B cell (primary cell): ENCODE data around the gene NT5C1B. TPM values are rescaled to one million over a fixed set of nuclear protein-coding genes. Genes with fewer than 3 reads are reported as not detected.

Experiments
- ATAC-seq: fragments of 200-7000 bp; cut with Tn5 transposase; one replicate; pipeline ENCODE4 v1.10.0; 2021; ENCODE audit warnings: low read depth, mild to moderate bottlenecking, moderate number of reproducible peaks, moderate library complexity
- CTCF ChIA-PET: fragments of 350-600 bp; sonication (Branson Sonifier 250); formaldehyde crosslinking; loops from one replicate; lab custom pipeline; 2021; ENCODE audit warnings: antibody characterized with exemption, inconsistent platforms; lab: Charles Lee
- POLR2A ChIA-PET: fragments of 350-600 bp; sonication (Branson Sonifier 250); formaldehyde crosslinking; loops from one replicate; lab custom pipeline; 2021; ENCODE audit warnings: antibody characterized with exemption; lab: Charles Lee
- DNase-seq: peaks from one replicate; pipeline ENCODE4 v3.0.0; 2013
- H2AFZ ChIP-seq: 2 replicates; pipeline ENCODE4 v1.6.1; 2012; ENCODE audit warnings: mild to moderate bottlenecking, low read depth, low read length; ENCODE audit not compliant: insufficient read depth, poor library complexity, severe bottlenecking
- H3K27ac ChIP-seq, 2 donors: 1 replicate in 1 of 2; 2 replicates in 1 of 2; pipeline ENCODE4 v1.5.1; 2012 to 2013; ENCODE audit warnings: low read length in 2 of 2, mild to moderate bottlenecking in 2 of 2, moderate library complexity in 1 of 2
- H3K27me3 ChIP-seq, 4 experiments: fragments of 200-600 bp in 1 of 4; sonication (generic) in 1 of 4; replicated peaks in 1 of 4; 1 replicate in 2 of 4; 2 replicates in 2 of 4; pipeline versions ENCODE4 v1.6.1 to v1.7.0; 2013 to 2016; ENCODE audit warnings: low read length in 3 of 4, mild to moderate bottlenecking in 2 of 4, mixed read lengths in 1 of 4, moderate library complexity in 1 of 4; ENCODE audit not compliant: insufficient read depth in 4 of 4, control insufficient read depth in 3 of 4; ENCODE audit errors: control extremely low read depth in 1 of 4
- H3K36me3 ChIP-seq, 2 experiments: replicated peaks in 1 of 2; 1 replicate in 1 of 2; 2 replicates in 1 of 2; pipeline versions ENCODE4 v1.6.1 to v1.7.1; 2013; ENCODE audit warnings: low read length in 1 of 2; ENCODE audit not compliant: insufficient read depth in 2 of 2, control insufficient read depth in 1 of 2; ENCODE audit errors: control extremely low read depth in 1 of 2, extremely low read depth in 1 of 2
- H3K4me1 ChIP-seq, 2 donors: fragments of 200-600 bp in 1 of 2; sonication (generic) in 1 of 2; 1 replicate in 1 of 2; 2 replicates in 1 of 2; pipeline versions ENCODE4 v1.5.1 to v1.6.1; 2013 to 2017; ENCODE audit warnings: low read length in 2 of 2; ENCODE audit not compliant: control insufficient read depth in 2 of 2, insufficient read depth in 2 of 2
- H3K4me2 ChIP-seq: replicated peaks from 2 replicates; pipeline ENCODE3; 2012; ENCODE audit warnings: mild to moderate bottlenecking, low read depth, low read length; ENCODE audit not compliant: poor library complexity, severe bottlenecking
- H3K4me3 ChIP-seq, 5 experiments: fragments of 200-600 bp in 1 of 5; sonication (generic) in 1 of 5; 1 replicate in 3 of 5; 2 replicates in 2 of 5; pipeline versions ENCODE4 v1.5.1 to v1.7.0; 2011 to 2016; ENCODE audit warnings: low read length in 4 of 5, mild to moderate bottlenecking in 4 of 5, low read depth in 2 of 5, control low read depth in 1 of 5, moderate library complexity in 1 of 5; ENCODE audit not compliant: insufficient read depth in 1 of 5; ENCODE audit errors: control extremely low read depth in 1 of 5, extremely low read depth in 1 of 5
- H3K79me2 ChIP-seq: fragments of 200-600 bp; sonication (generic); one replicate; pipeline ENCODE4 v1.6.0; 2016; ENCODE audit warnings: low read length; ENCODE audit not compliant: control insufficient read depth, insufficient read depth
- H3K9ac ChIP-seq: fragments of 200-600 bp; sonication (generic); 2 replicates; pipeline ENCODE4 v1.6.1; 2017; ENCODE audit warnings: mild to moderate bottlenecking, low read length, moderate library complexity
- H3K9me3 ChIP-seq, 3 donors: one replicate each; pipeline versions ENCODE4 v1.6.1 to v1.7.1; 2013; ENCODE audit warnings: low read length in 2 of 3; ENCODE audit not compliant: control insufficient read depth in 2 of 3, insufficient read depth in 1 of 3; ENCODE audit errors: control extremely low read depth in 1 of 3
- H4K20me1 ChIP-seq: 2 replicates; pipeline ENCODE4 v1.6.0; 2012; ENCODE audit warnings: mild to moderate bottlenecking, low read length; ENCODE audit not compliant: insufficient read depth, control insufficient read depth, poor library complexity, severe bottlenecking
- H3K27ac Mint-ChIP-seq: one replicate; pipeline ENCODE4 v1.8.0; 2021; ENCODE audit warnings: mixed read lengths
- H3K27me3 Mint-ChIP-seq: one replicate; pipeline ENCODE4 v1.8.0; 2021; ENCODE audit warnings: mixed read lengths
- H3K4me1 Mint-ChIP-seq: one replicate; pipeline ENCODE4 v1.8.0; 2021; ENCODE audit warnings: mixed read lengths
- H3K4me3 Mint-ChIP-seq: one replicate; pipeline ENCODE4 v1.8.0; 2021; ENCODE audit warnings: mixed read lengths
- H3K9me3 Mint-ChIP-seq: one replicate; pipeline ENCODE4 v1.8.0; 2022; ENCODE audit warnings: mixed read lengths; ENCODE audit not compliant: insufficient read depth
- EZH2 ChIP-seq: IDR thresholded peaks from 2 replicates; pipeline ENCODE4 v1.6.1; 2012; ENCODE audit warnings: borderline replicate concordance, low read depth, mild to moderate bottlenecking, moderate library complexity, low read length; ENCODE audit not compliant: insufficient read depth, poor library complexity, severe bottlenecking
- WGBS: methylation state at CpG from one replicate; pipeline ENCODE4 v1.1.5; 2013; ENCODE audit warnings: missing lambda C conversion rate; ENCODE audit not compliant: insufficient coverage; 5-methylcytosine and 5-hydroxymethylcytosine counted together
- intact Hi-C: fragments of 100-400 bp; cut with micrococcal nuclease; formaldehyde crosslinking; loops from one replicate; pipeline ENCODE4 v1.10.0; 2022
- polyA plus RNA-seq: library from polyadenylated mRNA; depleted of rRNA; stranded (reverse); fragments of >200 nt; gene quantifications from 2 replicates; pipeline ENCODE4 v1.2.3, GENCODE V29; 2012
- total RNA-seq, 2 donors: library from RNA; stranded (reverse); fragments of 120-200 nt in 1 of 2; gene quantifications; 1 replicate in 1 of 2; 2 replicates in 1 of 2; pipeline versions ENCODE4 v1.2.3 to v1.2.4, GENCODE V29; 2013 to 2022
- TF ChIP-seq, protein P1 (sequence below): fragments of 200-600 bp; IDR thresholded peaks from one replicate; pipeline ENCODE4 v1.8.0; 2022; ENCODE audit warnings: antibody characterized with exemption, mild to moderate bottlenecking

The NT5C1B gene
- total and polyA plus RNA-seq, 2 donors (not counting 1 experiment from before 2014, with no cell fraction given) = not detected

DNA sequence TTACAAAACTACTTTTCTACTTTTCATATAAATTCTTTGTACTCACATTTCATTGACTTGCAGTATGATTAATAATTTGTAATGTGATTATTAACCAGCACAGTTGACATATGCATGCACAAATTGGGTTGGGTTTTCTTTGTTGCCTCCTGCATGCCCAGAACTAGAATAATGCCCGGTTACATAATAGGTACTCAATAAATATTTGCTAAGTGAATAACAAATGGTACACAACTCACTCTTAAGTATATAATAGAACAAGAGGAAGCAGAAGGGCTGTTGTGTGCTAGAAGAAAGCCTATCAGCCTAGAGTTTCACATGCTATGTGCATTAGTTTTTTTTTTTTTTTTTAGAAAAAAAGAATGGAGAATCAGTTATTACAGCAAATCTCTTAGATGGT, 38.2 kb downstream of the NT5C1B start:
- Mint-ChIP-seq H3K9me3 (no peaks in the 10 kb centered on the region), H3K4me3 (no peak overlapping the region), H3K27me3 (no peaks in the 10 kb centered on the region), H3K4me1 (peaks cover 33% of the 10 kb centered on the region), H3K27ac (no peak overlapping the region)
- no peak overlapping the region for H2AFZ ChIP-seq
- H3K27me3 ChIP-seq = no peaks in the 10 kb centered on the region
- peaks cover 6% of the 10 kb centered on the region for H4K20me1 ChIP-seq
- H3K4me1 ChIP-seq = peaks cover 6 to 8% of the 10 kb centered on the region in 2 donors
- H3K4me2 ChIP-seq = no peak overlapping the region
- no peaks in the 10 kb centered on the region for H3K9me3 ChIP-seq
- peaks cover 0 to 15% of the 10 kb centered on the region in 2 experiments for H3K36me3 ChIP-seq
- ATAC-seq (no peak), DNase-seq (no peak)
- H3K9ac ChIP-seq = no peak overlapping the region
- no peak overlapping the region for H3K4me3 ChIP-seq
- POLR2A ChIA-PET = no interaction called here
- CTCF ChIA-PET = no interaction called here
- peaks cover 10% of the 10 kb centered on the region for H3K79me2 ChIP-seq
- TF ChIP-seq EZH2 = no peak
- TF ChIP-seq, protein P1, sequence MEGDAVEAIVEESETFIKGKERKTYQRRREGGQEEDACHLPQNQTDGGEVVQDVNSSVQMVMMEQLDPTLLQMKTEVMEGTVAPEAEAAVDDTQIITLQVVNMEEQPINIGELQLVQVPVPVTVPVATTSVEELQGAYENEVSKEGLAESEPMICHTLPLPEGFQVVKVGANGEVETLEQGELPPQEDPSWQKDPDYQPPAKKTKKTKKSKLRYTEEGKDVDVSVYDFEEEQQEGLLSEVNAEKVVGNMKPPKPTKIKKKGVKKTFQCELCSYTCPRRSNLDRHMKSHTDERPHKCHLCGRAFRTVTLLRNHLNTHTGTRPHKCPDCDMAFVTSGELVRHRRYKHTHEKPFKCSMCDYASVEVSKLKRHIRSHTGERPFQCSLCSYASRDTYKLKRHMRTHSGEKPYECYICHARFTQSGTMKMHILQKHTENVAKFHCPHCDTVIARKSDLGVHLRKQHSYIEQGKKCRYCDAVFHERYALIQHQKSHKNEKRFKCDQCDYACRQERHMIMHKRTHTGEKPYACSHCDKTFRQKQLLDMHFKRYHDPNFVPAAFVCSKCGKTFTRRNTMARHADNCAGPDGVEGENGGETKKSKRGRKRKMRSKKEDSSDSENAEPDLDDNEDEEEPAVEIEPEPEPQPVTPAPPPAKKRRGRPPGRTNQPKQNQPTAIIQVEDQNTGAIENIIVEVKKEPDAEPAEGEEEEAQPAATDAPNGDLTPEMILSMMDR = no peak
- intact Hi-C loops = no loop called here
- no CpG with 5 or more reads among the region's 1 CpG for WGBS
- no peak overlapping the region for H3K27ac ChIP-seq

DNA sequence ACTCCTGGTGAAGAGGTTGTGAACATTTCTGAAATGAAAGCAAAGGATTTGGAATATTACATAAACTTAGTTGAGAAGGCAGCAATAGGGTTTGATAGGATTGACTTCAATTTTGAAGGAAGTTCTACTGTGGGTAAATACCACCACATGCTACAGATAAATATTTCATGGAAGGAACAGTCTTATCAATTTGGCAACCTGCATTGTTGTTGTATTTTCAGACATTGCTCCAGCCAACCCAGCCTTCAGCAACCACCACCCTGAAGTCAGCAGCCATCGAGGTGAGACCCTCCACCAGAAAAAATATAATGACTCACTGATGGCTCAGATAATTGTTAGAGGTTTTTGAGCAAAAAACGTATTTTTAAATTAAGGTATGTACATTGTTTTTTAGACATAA, 38.9 kb downstream of the NT5C1B start:
- no peak overlapping the region for H2AFZ ChIP-seq
- DNase-seq (no peak), ATAC-seq (no peak)
- POLR2A ChIA-PET = no interaction called here
- H3K9me3 ChIP-seq = no peaks in the 10 kb centered on the region
- no peaks in the 10 kb centered on the region for H3K27me3 ChIP-seq
- H3K4me3 ChIP-seq = no peak overlapping the region
- peaks cover 10 to 12% of the 10 kb centered on the region in 2 donors for H3K4me1 ChIP-seq
- H4K20me1 ChIP-seq = peaks cover 6% of the 10 kb centered on the region
- H3K9ac ChIP-seq = no peak overlapping the region
- Mint-ChIP-seq H3K4me1 (peaks cover 37% of the 10 kb centered on the region), H3K27ac (no peak overlapping the region), H3K4me3 (no peak overlapping the region), H3K9me3 (no peaks in the 10 kb centered on the region), H3K27me3 (no peaks in the 10 kb centered on the region)
- WGBS = no CpG with 5 or more reads among the region's 2 CpGs
- no peak overlapping the region for H3K27ac ChIP-seq
- no peak for TF ChIP-seq EZH2
- TF ChIP-seq, protein P1 = no peak
- intact Hi-C loops = no loop called here
- no peak overlapping the region for H3K4me2 ChIP-seq
- CTCF ChIA-PET = no interaction called here
- peaks cover 0 to 13% of the 10 kb centered on the region in 2 experiments for H3K36me3 ChIP-seq
- H3K79me2 ChIP-seq = peaks cover 10% of the 10 kb centered on the region
